Endothelial cell of umbilical vein (primary cell): ENCODE data around the gene NKG7. TPM values are rescaled to one million over a fixed set of nuclear protein-coding genes. Genes with fewer than 3 reads are reported as not detected.

ENCODE experiments used
- BruUV-seq: library from RNA; stranded (reverse); fragments of 400-500 nt; replicated peaks from 2 replicates; lab custom pipeline; 2021; lab: Mats Ljungman, UMichigan
- CTCF ChIA-PET: fragments of 300-600, 350-600 bp; sonication (Branson Sonifier 250); formaldehyde crosslinking; loops from one replicate; lab custom pipeline; 2021; ENCODE audit warnings: antibody characterized with exemption, inconsistent platforms; lab: Charles Lee
- POLR2A ChIA-PET: fragments of 300-600, 350-600 bp; sonication (Branson Sonifier 250); formaldehyde crosslinking; loops from one replicate; lab custom pipeline; 2021; ENCODE audit warnings: antibody characterized with exemption, inconsistent platforms; lab: Charles Lee
- DNase-seq: peaks from one replicate; pipeline ENCODE4 v3.0.0-alpha.2; 2011; ENCODE audit warnings: low read depth, low spot score
- FAIRE-seq: peaks from 2 replicates; lab custom pipeline; 2011; peaks lifted over from hg19 to GRCh38; lab: Jason Lieb, UNC
- H2AFZ ChIP-seq: 2 replicates; pipeline ENCODE4 v1.6.0; 2012; ENCODE audit warnings: low read depth, low read length, control low read depth, inconsistent platforms
- H3K27ac ChIP-seq: 2 replicates; pipeline ENCODE4 v1.5.1; 2011; ENCODE audit warnings: low read depth, mild to moderate bottlenecking, control low read depth, low read length, moderate library complexity; ENCODE audit not compliant: insufficient read depth
- H3K27me3 ChIP-seq, 2 experiments: 2 replicates each; pipeline versions ENCODE4 v1.6.0 to v1.6.1; 2011; ENCODE audit warnings: low read length in 2 of 2, mixed read lengths in 1 of 2; ENCODE audit not compliant: control insufficient read depth in 2 of 2, insufficient read depth in 2 of 2
- H3K36me3 ChIP-seq, 2 experiments: 2 replicates in 1 of 2; 3 replicates in 1 of 2; pipeline ENCODE4 v1.5.1; 2011; ENCODE audit warnings: low read length in 2 of 2, mild to moderate bottlenecking in 1 of 2, moderate library complexity in 1 of 2; ENCODE audit not compliant: control insufficient read depth in 2 of 2, insufficient read depth in 2 of 2; ENCODE audit errors: extremely low read depth in 1 of 2
- H3K4me1 ChIP-seq: 3 replicates; pipeline ENCODE4 v1.5.1; 2011; ENCODE audit warnings: mild to moderate bottlenecking, low read length; ENCODE audit not compliant: control insufficient read depth, insufficient read depth; ENCODE audit errors: extremely low read depth
- H3K4me2 ChIP-seq: 2 replicates; pipeline ENCODE4 v1.6.1; 2011; ENCODE audit warnings: low read length, control low read depth, mixed read lengths; ENCODE audit not compliant: insufficient read depth
- H3K4me3 ChIP-seq, 3 experiments: fragments of 200-600 bp in 1 of 3; sonication (generic), shearing (Covaris generic) in 1 of 3; replicated peaks in 1 of 3; 2 replicates each; pipeline ENCODE4 v1.5.1; 2011 to 2016; ENCODE audit warnings: control low read depth in 3 of 3, low read length in 3 of 3, mild to moderate bottlenecking in 2 of 3, inconsistent platforms in 1 of 3, low read depth in 1 of 3, moderate library complexity in 1 of 3; ENCODE audit not compliant: insufficient read depth in 1 of 3
- H3K79me2 ChIP-seq: 2 replicates; pipeline ENCODE4 v1.6.0; 2012; ENCODE audit warnings: low read length, inconsistent platforms; ENCODE audit not compliant: control insufficient read depth, insufficient read depth
- H3K9ac ChIP-seq: replicated peaks from 2 replicates; pipeline ENCODE3; 2011; ENCODE audit warnings: low read length, control low read depth; ENCODE audit not compliant: insufficient read depth; ENCODE audit errors: extremely low read depth
- H3K9me1 ChIP-seq: replicated peaks from 3 replicates; pipeline ENCODE4 v1.6.0; 2011; ENCODE audit warnings: mild to moderate bottlenecking, low read length; ENCODE audit not compliant: control insufficient read depth, insufficient read depth; ENCODE audit errors: extremely low read depth
- H3K9me3 ChIP-seq: replicated peaks from 2 replicates; pipeline ENCODE4 v1.5.1; 2012; ENCODE audit warnings: low read length, inconsistent platforms; ENCODE audit not compliant: control insufficient read depth, insufficient read depth
- H4K20me1 ChIP-seq: replicated peaks from 2 replicates; pipeline ENCODE3; 2011; ENCODE audit warnings: mild to moderate bottlenecking, low read length; ENCODE audit not compliant: control insufficient read depth, insufficient read depth; ENCODE audit errors: extremely low read depth
- CTCF ChIP-seq, 2 donors: IDR thresholded peaks; 1 replicate in 1 of 2; 2 replicates in 1 of 2; pipeline ENCODE4 v1.5.1; 2011; ENCODE audit warnings: low read length in 2 of 2, mild to moderate bottlenecking in 2 of 2, moderate library complexity in 2 of 2, control low read depth in 1 of 2, inconsistent platforms in 1 of 2, low read depth in 1 of 2; ENCODE audit not compliant: insufficient read depth in 1 of 2; ENCODE audit errors: extremely low read depth in 1 of 2
- EZH2 ChIP-seq: IDR thresholded peaks from 2 replicates; pipeline ENCODE4 v1.6.1; 2012; ENCODE audit warnings: borderline replicate concordance, low read depth, mild to moderate bottlenecking, moderate library complexity, low read length, inconsistent platforms; ENCODE audit not compliant: severe bottlenecking
- FOS ChIP-seq: IDR thresholded peaks from 2 replicates; pipeline ENCODE4 v1.6.1; 2011; ENCODE audit warnings: mild to moderate bottlenecking, low read length, moderate library complexity, borderline replicate concordance; ENCODE audit not compliant: insufficient read depth
- GATA2 ChIP-seq: IDR thresholded peaks from 2 replicates; pipeline ENCODE4 v1.7.0; 2011; ENCODE audit warnings: low read depth, mild to moderate bottlenecking, moderate library complexity, mixed read lengths, low read length; ENCODE audit not compliant: insufficient read length, insufficient read depth
- JUN ChIP-seq: IDR thresholded peaks from 2 replicates; pipeline ENCODE4 v1.6.1; 2011; ENCODE audit warnings: borderline replicate concordance, low read depth; ENCODE audit not compliant: insufficient read length, insufficient read depth
- MAX ChIP-seq: IDR thresholded peaks from 2 replicates; pipeline ENCODE4 v1.6.1; 2011; ENCODE audit not compliant: insufficient read depth, insufficient read length
- MYC ChIP-seq: IDR thresholded peaks from one replicate; pipeline ENCODE4 v1.6.1; 2011; ENCODE audit warnings: mild to moderate bottlenecking, low read depth, low read length
- POLR2A ChIP-seq: IDR thresholded peaks from 2 replicates; pipeline ENCODE4 v1.6.1; 2012; ENCODE audit warnings: low read depth, mild to moderate bottlenecking, control low read depth, low read length
- POLR2AphosphoS5 ChIP-seq: IDR thresholded peaks from 2 replicates; pipeline ENCODE4 v1.6.1; 2012; ENCODE audit warnings: low read depth, mild to moderate bottlenecking, control low read depth, low read length, moderate library complexity; ENCODE audit not compliant: insufficient read depth
- dilution Hi-C: fragments of 300-500 bp; cut with MboI; formaldehyde crosslinking; loops from one replicate; pipeline ENCODE4 v1.15.0; 2019; ENCODE audit warnings: low sequenced_read_pairs; ENCODE audit not compliant: extremely low pct_ligation_motif_present
- intact Hi-C: fragments of 100-400 bp; cut with micrococcal nuclease; formaldehyde crosslinking; loops from one replicate; pipeline ENCODE4 v1.10.0; 2022
- polyA plus RNA-seq, 4 experiments: library from polyadenylated mRNA; depleted of rRNA in 3 of 4; stranded (reverse) in 3 of 4; unstranded in 1 of 4; fragments of >200 nt; gene quantifications; 2 replicates each; pipeline versions ENCODE4 v1.2.1 to v1.2.3, GENCODE V29; 2011 to 2012; ENCODE audit warnings: missing spikeins in 1 of 4
- total RNA-seq: library from RNA; stranded (reverse); gene quantifications from 2 replicates; pipeline ENCODE4 v1.2.3, GENCODE V29; 2021

Gene NKG7
- total and polyA plus RNA-seq, 2 donors (not counting 3 experiments of a cell fraction or from before 2014, with no cell fraction given) = not detected

GRCh38 chr19:51321799-51322198 lies 50.7 kb downstream of the NKG7 start:
- intact Hi-C loops = no loop called here
- dilution Hi-C loops = no loop called here

More at GRCh38 chr19:51321799-51322198, 50.7 kb downstream of the NKG7 start:
- Histone ChIP-seq H4K20me1 (no peaks in the 10 kb centered on the region), H3K9me3 (no peaks in the 10 kb centered on the region), H3K27ac (no peak overlapping the region), H3K4me2 (no peak overlapping the region), H3K9ac (no peak overlapping the region), H3K27me3 (no peaks in the 10 kb centered on the region), H3K9me1 (no peaks in the 10 kb centered on the region), H2AFZ (no peak overlapping the region), H3K4me3 (no peak overlapping the region), H3K79me2 (no peaks in the 10 kb centered on the region), H3K36me3 (no peaks in the 10 kb centered on the region), H3K4me1 (no peaks in the 10 kb centered on the region)
- no peak for TF ChIP-seq POLR2A
- TF ChIP-seq MAX = no peak
- no peak for TF ChIP-seq JUN
- TF ChIP-seq MYC = no peak
- no peak for TF ChIP-seq FOS
- TF ChIP-seq CTCF (IDR thresholded peaks at IDR 0.05; ENCODE audit: extremely low read depth in 1 of 2, insufficient read depth in 1 of 2, low read depth in 1 of 2, low read length in 2 of 2) = no peak
- no peak for TF ChIP-seq POLR2AphosphoS5
- TF ChIP-seq GATA2 = no peak
- no peak for TF ChIP-seq EZH2
- BruUV-seq = no TSS peak
- ChIA-PET POLR2A (no interaction called here), CTCF (no interaction called here)
- DNase-seq (no peak), FAIRE-seq (no peak)

Other genes starting within 250 kb of the NKG7 start
- gene SIGLEC9, start 247.7 kb downstream of the NKG7 start, total RNA-seq = not detected in 2 replicates
- not detected in 2 replicates for gene SIGLEC9, start 247.7 kb downstream of the NKG7 start, polyA plus RNA-seq
- gene SIGLEC7, start 230.4 kb downstream of the NKG7 start, total RNA-seq = not detected in 2 replicates
- not detected in 2 replicates for gene SIGLEC7, start 230.4 kb downstream of the NKG7 start, polyA plus RNA-seq
- gene CD33, start 147.6 kb downstream of the NKG7 start, total RNA-seq = not detected in 2 replicates
- gene CD33, start 147.6 kb downstream of the NKG7 start, polyA plus RNA-seq = not detected in 2 replicates
- gene SIGLECL1, start 121.6 kb downstream of the NKG7 start, total RNA-seq = not detected in 2 replicates
- not detected in 2 replicates for gene SIGLECL1, start 121.6 kb downstream of the NKG7 start, polyA plus RNA-seq
- gene IGLON5, start 61.0 kb downstream of the NKG7 start, total RNA-seq = not detected in 2 replicates
- gene IGLON5, start 61.0 kb downstream of the NKG7 start, polyA plus RNA-seq = not detected in 2 replicates
- gene VSIG10L, start 30.5 kb downstream of the NKG7 start, total RNA-seq = 0.39 and 0.62 TPM in 2 replicates
- 0.77 and 0.94 TPM in 2 replicates for gene VSIG10L, start 30.5 kb downstream of the NKG7 start, polyA plus RNA-seq
- 48.6 and 54.1 TPM in 2 replicates for gene ETFB, start 6.3 kb downstream of the NKG7 start, total RNA-seq
- 89.9 and 99.2 TPM in 2 replicates for gene ETFB, start 6.3 kb downstream of the NKG7 start, polyA plus RNA-seq
- gene CLDND2, start 3.7 kb downstream of the NKG7 start, total RNA-seq = 0.97 TPM in 1 of 2 replicates, not detected in the other
- not detected in 2 replicates for gene CLDND2, start 3.7 kb downstream of the NKG7 start, polyA plus RNA-seq
- gene LIM2, start 15.3 kb upstream of the NKG7 start, total RNA-seq = not detected in 2 replicates
- not detected in 2 replicates for gene LIM2, start 15.3 kb upstream of the NKG7 start, polyA plus RNA-seq
- not detected in 2 replicates for gene C19orf84, start 17.9 kb upstream of the NKG7 start, total RNA-seq
- not detected in 2 replicates for gene C19orf84, start 17.9 kb upstream of the NKG7 start, polyA plus RNA-seq
- not detected in 2 replicates for gene SIGLEC10, start 45.0 kb upstream of the NKG7 start, total RNA-seq
- not detected in 2 replicates for gene SIGLEC10, start 45.0 kb upstream of the NKG7 start, polyA plus RNA-seq
- not detected in 2 replicates for gene SIGLEC8, start 85.8 kb upstream of the NKG7 start, total RNA-seq
- gene SIGLEC8, start 85.8 kb upstream of the NKG7 start, polyA plus RNA-seq = not detected in 2 replicates
- gene CEACAM18, start 105.9 kb upstream of the NKG7 start, total RNA-seq = not detected in 2 replicates
- not detected in 2 replicates for gene CEACAM18, start 105.9 kb upstream of the NKG7 start, polyA plus RNA-seq
- gene SIGLEC12, start 129.1 kb upstream of the NKG7 start, total RNA-seq = not detected in 2 replicates
- gene SIGLEC12, start 129.1 kb upstream of the NKG7 start, polyA plus RNA-seq = not detected in 2 replicates
- gene SIGLEC6, start 159.0 kb upstream of the NKG7 start, total RNA-seq = not detected in 2 replicates
- gene SIGLEC6, start 159.0 kb upstream of the NKG7 start, polyA plus RNA-seq = not detected in 2 replicates
- gene ZNF175, start 198.6 kb upstream of the NKG7 start, total RNA-seq = 16.5 and 21.4 TPM in 2 replicates
- gene ZNF175, start 198.6 kb upstream of the NKG7 start, polyA plus RNA-seq = 3.8 and 4.9 TPM in 2 replicates